SIG-M5 (cell line): ENCODE results near the gene UNC13B.
"Not testable (repeated sequence)": the region's sequence is repeated elsewhere in the genome, so short reads cannot be mapped to it uniquely, and the experiment has no call there.

Experiments used
- DNase-seq: peaks from one replicate; lab custom pipeline; 2025; lab: John Stamatoyannopoulos, UW

UNC13B gene

DNA sequence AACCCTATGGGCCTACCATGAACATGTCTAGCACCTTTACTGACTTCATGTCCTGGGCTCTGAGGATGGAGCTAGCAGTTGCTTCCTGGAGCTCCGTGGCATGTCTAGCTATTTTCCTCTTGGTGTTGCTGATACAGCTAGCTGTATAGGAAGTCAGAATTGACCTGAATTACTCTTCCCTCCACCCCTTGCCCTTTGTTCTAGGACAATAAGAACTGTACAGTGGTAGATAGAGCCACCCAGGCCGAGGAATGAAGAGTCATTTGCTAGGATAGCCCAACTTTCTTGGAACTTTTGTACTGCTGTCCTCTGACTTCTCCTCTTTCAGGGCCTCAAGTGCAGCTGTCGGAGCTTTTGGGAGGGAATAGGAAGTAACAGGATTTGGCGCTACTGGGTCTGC is 218.2 kb downstream of the UNC13B start:
- DNase-seq = no peak

DNA sequence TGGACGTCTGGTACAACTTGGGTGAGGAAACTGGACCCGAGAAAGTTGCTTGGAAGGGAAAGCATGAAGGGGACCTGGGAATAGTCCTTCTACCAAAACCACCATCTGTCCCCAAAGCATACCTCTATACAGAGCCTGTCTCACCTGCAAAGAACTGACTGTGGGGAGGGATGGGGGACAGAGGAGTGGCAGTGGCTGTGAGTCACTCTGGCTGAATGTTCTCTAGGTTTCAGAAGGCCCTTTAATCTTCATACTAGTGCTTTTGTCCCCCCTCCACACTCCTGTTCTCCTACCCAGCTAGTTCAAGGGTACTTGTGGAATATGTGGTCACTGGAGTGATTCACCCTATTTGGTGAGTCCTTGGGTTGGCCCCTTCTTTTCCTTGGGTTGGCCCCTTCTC is 218.8 kb downstream of the UNC13B start:
- DNase-seq = no peak

DNA sequence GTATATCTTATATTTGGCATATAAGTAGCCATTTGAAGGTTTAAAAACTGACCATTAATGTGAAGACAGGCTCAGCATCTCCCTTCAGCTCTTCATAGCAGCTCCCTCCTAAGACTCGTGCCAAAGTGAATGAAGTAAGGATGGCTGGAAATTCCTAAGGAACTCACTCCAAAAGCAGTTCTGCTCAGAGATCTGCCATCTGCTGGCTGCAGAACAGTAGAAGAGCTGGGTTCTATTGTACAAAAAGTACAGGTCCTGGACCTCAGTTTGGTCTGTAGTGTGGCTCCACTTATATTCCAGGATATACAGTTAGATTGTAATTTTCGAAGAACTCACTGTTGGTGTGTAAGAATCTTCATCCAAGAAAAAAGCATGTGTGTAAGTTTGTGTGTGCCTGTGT is 223.2 kb downstream of the UNC13B start:
- DNase-seq = no peak

DNA sequence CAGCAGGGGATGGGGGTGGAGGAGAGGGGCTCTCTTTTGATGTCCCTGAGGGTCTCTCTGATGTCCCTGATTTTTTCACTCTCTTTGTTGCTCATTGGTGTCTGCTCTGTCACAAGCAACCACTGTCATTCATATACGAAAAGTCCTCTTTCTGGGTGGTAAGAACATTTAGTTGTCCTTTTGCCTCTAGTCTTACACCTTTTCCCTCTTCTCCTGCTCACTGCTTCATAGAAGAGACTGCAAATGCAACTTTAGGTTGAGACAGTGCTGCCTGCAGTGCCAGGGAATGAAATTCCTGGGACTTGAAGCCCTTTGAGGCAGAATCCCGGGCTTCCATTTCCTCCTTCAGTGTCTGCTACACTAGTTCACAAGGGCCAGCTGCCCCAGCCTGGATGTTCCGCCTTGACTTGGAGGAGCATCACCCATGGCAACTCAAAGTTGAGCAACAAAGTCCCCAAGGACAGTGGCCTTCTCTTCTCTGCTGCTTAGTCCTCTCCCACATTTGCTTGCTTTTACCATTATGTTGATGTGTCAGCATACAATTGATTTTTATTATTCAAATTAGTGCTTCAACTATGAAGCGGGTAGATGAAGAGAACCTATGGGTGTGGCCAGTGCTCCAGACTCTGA is 233.4 kb downstream of the UNC13B start:
- DNase-seq = no peak

DNA sequence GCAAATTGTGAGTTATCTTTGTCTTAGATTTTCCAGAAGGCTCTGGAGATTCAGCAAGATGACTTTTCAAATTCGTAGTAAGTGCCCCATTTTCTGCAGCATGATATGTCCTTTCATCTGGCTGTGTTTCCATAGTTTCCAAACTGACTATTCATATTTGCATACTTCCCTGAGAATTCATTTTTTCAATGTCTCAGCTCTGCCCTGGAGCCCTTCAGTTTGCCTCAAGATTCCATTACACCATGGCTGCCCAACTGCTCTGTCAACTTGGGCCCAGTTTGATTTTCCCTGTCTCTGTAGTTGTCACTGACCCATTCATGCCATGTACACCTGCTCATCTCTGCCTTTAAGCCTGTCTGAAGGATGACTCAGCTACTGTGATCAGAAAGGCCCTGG is 233.9 kb downstream of the UNC13B start:
- no peak for DNase-seq

DNA sequence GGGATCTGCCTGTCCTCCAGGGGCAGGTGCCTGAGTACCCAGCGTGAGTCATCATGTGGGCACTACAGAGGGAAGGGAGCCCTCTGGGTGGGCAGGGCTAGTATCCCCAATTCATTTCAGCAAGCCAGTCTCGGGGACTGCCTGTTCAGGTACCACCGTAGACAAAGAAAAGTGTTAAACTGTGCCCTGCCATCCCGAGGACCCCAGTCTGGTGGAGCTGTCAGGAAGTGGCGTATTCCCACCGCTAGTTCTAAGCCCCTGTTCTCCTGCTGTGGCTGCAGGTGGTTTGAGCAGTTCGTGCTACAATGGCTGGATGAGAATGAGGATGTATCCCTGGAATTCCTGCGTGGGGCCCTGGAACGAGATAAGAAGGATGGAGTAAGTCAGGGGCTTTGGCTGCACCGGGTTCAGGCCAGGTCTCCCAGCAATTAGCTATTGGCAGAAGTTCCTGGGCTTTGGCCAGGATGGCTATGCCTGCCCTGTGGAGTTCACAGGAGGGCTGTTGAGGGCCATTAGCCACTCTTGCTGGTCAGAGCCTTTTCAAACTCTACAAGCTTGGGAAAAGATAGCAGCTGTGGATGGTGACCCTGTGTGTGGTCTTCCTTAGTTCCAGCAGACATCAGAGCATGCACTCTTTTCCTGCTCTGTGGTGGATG is 234.9 kb downstream of the UNC13B start:
- no peak for DNase-seq

DNA sequence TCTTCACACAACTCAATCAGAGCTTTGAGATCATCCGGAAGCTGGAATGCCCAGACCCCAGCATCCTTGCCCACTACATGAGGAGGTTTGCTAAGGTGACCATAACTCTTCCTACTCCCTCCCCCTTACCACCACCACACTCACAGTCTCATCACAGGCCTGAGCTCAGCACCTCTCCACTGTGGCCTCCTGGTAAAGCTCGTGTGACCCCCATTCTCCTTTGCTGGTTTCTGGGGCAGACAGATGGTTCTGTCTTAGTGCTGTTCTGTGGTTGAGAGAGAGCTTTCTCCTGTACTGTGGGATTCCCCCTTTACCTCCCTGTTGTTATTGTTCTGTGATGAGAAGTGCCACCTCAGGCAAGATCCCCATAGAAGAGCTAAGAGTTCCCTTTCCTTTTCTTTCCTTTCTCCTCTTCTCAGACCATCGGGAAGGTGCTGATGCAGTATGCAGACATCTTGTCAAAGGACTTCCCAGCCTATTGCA is 235.4 kb downstream of the UNC13B start:
- no peak for DNase-seq

DNA sequence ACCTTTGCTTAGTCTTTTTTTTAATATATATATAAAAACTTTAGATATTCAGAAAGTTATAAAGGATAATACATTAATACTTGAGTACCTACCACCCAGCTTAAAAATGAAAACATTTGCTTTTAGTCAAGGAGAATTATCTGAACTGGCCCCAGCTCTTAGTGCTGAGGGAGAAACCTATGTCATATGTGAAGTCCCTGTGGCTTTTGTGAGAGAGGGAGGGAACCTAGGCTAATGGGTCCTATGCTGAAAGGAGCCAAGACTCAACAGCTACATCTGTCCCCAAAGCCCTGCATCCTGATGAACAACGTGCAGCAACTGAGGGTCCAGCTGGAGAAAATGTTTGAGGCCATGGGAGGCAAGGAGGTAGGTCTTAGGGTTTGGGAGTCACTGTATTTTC is 236.1 kb downstream of the UNC13B start:
- no peak for DNase-seq

DNA sequence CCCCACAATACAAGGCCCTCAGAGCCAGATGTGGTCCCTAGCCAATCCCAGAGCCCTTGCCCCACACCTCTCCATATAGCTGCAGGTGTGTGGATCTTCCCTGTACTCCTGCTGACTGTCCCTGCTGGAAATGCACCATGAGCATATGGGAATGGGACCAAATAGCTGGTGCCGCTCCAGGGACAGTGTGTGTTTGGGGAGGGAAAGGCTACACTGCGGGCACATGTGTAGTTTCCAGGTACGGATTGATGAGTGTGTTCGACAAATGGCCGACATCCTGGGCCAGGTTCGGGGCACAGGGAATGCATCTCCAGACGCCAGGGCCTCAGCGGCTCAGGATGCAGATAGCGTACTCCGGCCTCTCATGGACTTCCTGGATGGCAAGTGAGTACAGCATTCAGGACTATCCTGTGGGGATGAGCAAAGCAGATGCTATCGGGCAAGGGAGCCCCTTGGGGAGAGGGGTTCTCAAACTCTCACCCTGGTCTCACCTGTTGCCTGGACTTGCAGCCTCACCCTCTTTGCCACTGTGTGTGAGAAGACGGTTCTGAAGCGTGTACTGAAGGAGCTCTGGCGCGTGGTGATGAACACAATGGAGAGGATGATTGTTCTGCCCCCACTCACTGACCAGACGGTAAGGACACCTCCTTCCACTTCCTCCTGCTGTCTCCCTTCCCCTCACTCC is 237.0 kb downstream of the UNC13B start:
- DNase-seq = no peak

DNA sequence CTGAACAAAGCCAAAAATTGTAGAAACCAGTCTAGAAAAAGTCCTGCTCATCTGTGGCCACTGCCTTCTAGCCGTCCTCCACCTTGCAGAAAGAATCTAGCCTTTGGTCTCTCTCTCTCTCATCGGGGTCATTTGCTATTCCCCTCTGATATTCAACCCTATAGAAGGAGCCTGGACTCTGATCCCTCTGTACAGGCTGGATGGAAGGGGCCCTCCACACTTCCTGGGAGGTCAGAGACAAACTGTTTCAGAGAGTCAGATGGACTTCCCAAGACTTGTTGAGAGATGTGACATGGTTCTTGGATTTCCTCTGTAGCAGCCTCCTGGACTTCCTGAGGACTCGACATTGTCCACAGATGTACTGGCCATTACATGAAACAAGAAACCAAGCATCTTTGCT is 243.1 kb downstream of the UNC13B start:
- DNase-seq = no peak

DNA sequence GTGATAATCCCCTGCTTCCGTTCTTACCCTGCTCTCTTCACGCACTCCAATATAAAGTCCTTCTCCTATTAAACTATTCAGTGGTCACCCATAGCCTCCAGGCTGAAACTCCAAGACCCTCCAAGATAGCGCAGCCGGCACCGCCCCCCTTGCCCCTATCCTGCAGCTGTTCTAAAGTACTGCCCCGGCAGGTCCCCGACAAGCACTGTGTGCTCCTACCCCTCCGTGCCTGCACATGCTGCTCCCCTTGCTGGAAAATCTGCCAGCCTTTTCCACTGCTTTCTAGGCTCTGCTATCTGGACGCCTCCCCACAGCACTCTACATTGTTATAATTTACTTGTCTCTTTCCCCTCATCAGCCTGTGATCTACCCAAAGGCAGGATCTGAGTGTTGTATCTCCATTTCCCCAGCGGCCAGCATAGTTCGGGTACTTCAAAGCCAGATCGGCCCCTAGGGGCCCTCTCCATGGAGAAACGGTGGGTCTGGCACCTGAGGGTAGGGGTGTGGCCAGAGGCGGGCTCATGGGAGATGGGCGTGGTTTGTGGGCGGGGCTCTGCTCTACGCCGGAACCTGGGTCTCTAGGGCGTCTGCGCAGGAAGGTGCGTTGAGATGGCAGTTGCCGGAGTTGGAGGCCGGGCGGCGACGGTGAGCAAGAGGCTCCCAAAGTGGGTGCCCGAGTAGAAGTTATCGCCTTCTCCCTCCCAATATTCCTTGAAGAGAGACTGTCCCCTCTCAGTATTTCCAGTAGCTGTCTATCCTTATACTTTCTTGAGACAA is 244.6 kb downstream of the UNC13B start:
- DNase-seq = no peak

DNA sequence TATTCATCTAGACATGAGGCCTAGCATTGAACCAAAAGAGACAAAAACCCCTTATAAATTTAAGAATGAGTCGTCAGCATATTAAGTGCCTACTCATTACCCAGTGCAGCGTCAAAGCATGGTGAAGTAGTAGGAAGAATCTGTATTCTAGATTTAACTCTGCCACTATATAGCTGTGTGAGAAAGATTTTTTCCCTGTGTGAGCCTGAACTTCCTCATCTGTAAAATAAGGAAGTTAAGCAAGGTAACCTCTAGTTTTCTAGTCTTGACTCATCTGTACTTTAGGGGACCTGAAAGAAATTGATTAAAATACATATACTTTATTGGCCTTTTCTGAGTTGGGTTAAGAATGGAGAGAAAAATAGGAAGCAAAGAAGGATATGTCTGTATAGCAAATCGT is 246.0 kb downstream of the UNC13B start:
- peak; percentile 50 for DNase-seq

DNA sequence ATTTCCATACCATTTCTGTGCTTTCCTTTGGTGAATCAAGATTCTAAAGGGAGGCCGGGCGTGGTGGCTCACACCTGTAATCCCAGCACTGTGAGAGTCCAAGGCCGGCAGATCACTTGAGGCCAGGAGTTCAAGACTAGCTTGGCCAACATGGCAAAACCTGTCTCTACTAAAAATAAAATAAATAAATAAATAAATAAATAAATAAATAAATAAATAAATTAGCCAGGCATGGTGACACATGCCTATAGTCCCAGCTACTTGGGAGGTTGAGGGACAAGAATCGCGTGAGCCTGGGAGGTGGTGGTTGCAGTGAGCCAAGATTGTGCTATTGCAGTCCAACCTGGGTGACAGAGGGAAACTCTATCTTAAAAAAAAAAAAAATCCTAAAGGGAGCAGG is 247.6 kb downstream of the UNC13B start:
- DNase-seq = not testable (repeated sequence)

DNA sequence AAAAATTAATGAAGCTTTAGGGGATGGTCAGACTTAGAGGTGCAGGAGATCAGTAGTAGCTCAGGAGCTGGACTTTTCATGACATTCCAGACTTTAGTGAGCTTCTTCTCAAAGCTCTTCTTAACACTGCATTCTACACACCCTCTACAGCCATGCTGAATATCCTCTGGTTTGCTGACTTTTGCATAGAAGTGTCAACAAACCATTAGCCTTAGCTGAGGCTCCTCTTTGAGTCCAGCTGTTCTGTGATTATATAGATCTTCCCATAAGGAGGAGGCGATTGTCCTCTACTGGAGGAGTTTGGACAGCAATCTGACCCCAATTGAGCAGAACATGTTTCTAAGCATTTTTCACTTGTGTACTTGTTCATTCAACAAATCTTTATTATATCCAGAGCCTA is 253.1 kb downstream of the UNC13B start:
- no peak for DNase-seq

DNA sequence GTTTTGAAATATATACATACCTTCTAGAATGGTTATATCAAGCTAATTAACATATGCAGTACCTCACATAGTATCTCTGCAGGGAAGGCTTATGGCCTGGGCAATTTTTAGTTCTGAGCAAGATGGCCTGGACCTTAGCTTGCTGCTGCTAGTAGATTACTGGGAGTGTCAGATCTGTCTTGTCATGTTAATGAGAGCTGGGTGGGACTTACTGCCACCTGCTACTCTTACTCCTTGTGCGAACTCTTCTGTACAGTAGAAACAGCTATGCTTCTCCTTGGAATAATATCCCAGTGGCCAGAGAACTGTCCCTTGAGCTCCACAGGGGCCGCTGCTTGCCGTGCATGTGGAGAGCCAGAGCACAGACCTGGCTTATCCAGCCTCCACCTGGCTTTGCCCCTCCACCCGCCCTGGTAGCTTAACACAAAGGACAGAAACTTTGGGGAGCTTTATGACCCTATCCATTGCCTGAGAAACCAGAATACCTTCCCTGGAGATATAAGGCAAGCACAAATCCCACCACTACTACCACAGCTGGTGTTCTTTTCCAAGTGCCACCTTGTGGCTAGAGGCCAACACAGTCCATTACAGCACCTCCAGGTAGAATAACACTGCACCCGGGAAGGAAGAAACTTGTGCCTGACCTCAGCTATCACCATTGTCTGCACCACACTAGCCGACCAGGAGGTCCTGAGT is 253.7 kb downstream of the UNC13B start:
- DNase-seq = no peak

DNA sequence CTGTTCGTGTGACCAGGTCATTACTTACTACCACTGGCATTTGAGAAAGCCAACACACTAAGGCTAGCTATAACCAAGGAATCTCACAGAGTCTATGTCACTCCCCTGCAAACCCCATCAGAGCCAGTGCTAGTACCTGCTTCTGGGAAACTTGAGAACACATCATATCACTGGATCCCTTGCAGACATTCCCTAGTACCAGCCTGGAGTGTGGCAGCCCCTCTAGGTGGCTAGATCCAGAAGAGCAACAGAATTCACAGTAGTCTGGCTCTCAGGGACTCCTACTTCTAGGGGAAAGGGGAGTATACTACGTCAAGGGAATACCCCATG is 254.3 kb downstream of the UNC13B start:
- DNase-seq = no peak

DNA sequence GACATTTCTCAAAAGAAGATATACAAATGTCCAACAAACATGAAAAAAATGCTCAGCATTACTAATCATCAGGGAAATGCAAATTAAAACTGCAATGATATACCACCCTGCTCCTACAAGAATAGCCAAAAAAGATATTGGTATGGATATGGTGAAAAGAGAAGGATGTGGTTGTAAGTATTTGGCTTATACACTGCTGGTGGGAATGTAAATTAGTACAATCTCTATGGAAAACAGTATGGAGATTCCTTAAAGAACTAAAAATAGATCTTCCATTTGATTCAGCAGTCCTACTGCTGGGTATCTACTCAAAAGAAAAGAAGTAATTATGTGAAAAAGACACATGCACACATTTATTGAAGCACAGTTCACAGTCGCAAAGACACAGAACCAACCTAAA is 260.5 kb downstream of the UNC13B start:
- no peak for DNase-seq

DNA sequence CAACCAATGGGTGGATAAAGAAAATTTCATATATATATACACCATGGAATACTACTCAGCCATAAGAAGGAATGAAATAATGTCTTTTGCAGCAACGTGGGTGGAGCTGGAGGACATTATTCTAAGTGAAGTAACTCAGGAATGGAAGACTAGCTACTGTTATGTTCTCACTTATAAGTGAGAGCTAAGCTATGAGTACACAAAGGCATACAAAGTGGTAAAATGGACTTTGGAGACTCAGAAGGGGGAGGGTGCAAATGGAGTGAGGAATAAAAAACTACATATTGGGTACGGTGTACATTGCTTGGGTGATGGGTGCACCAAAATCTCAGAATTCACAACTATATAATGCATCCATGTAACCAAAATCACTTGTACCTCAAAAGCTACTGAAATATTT is 260.9 kb downstream of the UNC13B start:
- no peak for DNase-seq

DNA sequence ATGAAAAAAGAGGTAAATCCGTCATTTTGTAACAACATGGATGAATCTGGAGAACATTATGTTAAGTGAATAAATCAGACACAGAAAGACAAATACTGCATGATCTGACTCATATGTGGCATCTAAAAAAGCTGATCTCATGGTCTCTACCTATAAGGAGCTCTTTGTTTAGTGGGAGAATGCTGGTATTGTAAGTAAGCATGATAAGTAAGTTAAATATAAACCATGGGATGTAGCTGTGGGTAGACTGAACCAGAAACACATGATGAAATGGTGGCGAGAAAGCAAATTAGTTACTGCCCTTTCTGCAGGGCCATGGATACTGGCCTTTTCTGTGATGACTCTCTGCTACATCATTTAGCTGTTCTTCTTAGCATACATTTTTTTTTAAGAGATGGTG is 261.7 kb downstream of the UNC13B start:
- DNase-seq = no peak

DNA sequence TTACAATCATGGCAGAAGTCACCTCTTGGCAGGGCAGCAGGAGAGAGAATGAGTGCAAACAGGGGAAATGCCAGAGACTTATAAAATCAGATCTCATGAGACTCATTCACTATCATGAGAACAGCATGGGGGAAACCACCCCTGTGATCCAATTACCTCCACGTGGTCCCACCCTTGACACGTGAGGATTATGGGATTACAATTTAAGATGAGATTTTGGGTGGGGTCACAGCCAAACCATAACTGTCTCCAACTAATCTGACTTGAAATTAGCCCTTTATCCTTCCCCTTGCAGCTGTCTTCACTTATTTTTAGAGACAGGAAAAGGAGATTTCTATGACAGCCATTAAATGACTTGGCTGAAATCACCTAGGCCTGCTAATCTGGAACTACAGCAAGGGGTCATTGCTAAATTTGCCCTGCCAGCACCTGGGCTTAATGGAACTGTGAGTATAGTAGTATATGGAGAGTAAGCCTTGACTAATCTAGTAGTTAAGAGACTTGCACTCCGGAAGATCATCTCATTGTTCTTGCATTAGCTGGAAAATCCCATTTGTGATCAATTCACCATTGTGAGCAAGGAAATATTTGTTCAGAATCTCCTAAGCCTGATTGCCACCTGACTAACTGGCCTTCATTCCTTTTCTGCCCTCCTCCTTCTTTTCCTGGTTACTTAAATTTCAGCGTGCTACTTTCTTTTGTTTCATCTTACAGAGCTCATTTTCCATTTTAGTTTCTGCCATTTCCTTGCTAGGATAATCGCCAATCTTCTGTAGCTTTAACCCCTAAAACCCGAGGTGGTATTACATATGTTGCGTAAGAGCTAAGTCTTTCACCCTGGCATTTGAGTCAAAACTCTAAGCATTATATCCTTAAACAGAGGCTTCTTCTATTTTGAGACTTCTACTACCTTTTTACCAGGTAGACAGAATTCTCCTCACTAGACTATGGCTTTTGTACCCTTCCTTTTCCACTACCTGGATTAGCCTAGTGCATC is 262.8 kb downstream of the UNC13B start:
- DNase-seq = no peak

DNA sequence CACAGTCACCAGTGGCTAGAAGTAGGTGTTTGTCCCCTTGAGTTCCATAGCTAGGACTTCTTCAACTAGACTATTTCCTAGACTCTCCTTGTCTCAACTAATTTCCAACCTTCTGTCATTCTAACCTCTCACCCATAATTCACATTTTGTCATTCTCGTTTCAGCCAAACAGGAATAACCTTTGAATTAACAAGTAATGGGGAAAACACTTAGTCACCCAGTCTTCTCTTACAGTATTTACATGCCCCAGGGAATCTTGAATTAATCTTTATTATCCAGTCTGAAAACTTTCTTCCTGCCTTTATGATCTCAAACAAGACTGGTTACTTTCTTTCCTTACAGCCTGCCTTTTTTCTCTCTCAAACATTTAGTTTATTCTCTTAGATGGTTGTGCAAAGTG is 264.8 kb downstream of the UNC13B start:
- no peak for DNase-seq
